Caco-2 (cell line): ENCODE results near the gene ZNF438. TPM values are rescaled to one million over a fixed set of nuclear protein-coding genes. Genes with fewer than 3 reads are reported as not detected.

Experiments used
- BruUV-seq: library from RNA; stranded (reverse); fragments of 400-500 nt; replicated peaks from 2 replicates; lab custom pipeline; 2021; lab: Mats Ljungman, UMichigan
- CTCF ChIA-PET: fragments of 300-600 bp; sonication (Branson Sonifier 250); formaldehyde crosslinking; loops from one replicate; lab custom pipeline; 2022; ENCODE audit warnings: antibody characterized with exemption; lab: Charles Lee
- POLR2A ChIA-PET: fragments of 300-600 bp; sonication (Branson Sonifier 250); formaldehyde crosslinking; loops from one replicate; lab custom pipeline; 2022; ENCODE audit warnings: antibody characterized with exemption; lab: Charles Lee
- DNase-seq, 2 experiments: peaks; one replicate each; pipeline versions ENCODE4 v3.0.0 to v3.0.0-alpha.2; 2020 to 2022
- H3K27me3 ChIP-seq: replicated peaks from 2 replicates; pipeline ENCODE4 v1.6.0; 2011; ENCODE audit warnings: low read length; ENCODE audit not compliant: control insufficient read depth, insufficient read depth
- H3K36me3 ChIP-seq: 2 replicates; pipeline ENCODE4 v1.5.1; 2011; ENCODE audit warnings: low read length; ENCODE audit not compliant: control insufficient read depth, insufficient read depth
- H3K4me1 ChIP-seq: fragments of 250-450 bp; sonication (Bioruptor Pico); 2 replicates; pipeline ENCODE4 v1.5.1; 2020; ENCODE audit warnings: mild to moderate bottlenecking
- H3K4me3 ChIP-seq: 2 replicates; pipeline ENCODE4 v1.5.1; 2011; ENCODE audit warnings: low read depth, mild to moderate bottlenecking, control low read depth, low read length
- H3K9me3 ChIP-seq: fragments of 250-450 bp; sonication (Bioruptor Pico); 2 replicates; pipeline ENCODE4 v1.5.1; 2020; ENCODE audit warnings: mild to moderate bottlenecking, moderate library complexity
- H3K27ac Mint-ChIP-seq: one replicate; pipeline ENCODE4 v1.8.0; 2022; ENCODE audit warnings: mixed read lengths; ENCODE audit not compliant: unreplicated experiment
- H3K27me3 Mint-ChIP-seq: one replicate; pipeline ENCODE4 v1.8.0; 2022; ENCODE audit warnings: mixed read lengths; ENCODE audit not compliant: insufficient read depth, unreplicated experiment
- H3K36me3 Mint-ChIP-seq: one replicate; pipeline ENCODE4 v1.8.0; 2022; ENCODE audit warnings: mild to moderate bottlenecking, mixed read lengths; ENCODE audit not compliant: insufficient read depth, unreplicated experiment
- H3K4me1 Mint-ChIP-seq: one replicate; pipeline ENCODE4 v1.8.0; 2022; ENCODE audit warnings: low read depth, mixed read lengths; ENCODE audit not compliant: unreplicated experiment
- H3K4me3 Mint-ChIP-seq: one replicate; pipeline ENCODE4 v1.8.0; 2022; ENCODE audit warnings: mild to moderate bottlenecking, moderate library complexity, mixed read lengths; ENCODE audit not compliant: unreplicated experiment
- H3K9me3 Mint-ChIP-seq: one replicate; pipeline ENCODE4 v1.8.0; 2022; ENCODE audit warnings: mixed read lengths; ENCODE audit not compliant: unreplicated experiment
- intact Hi-C: fragments of 100-400 bp; cut with micrococcal nuclease; formaldehyde crosslinking; loops from one replicate; pipeline ENCODE4 v1.10.0; 2022; ENCODE audit not compliant: unreplicated experiment
- total RNA-seq: library from RNA; stranded (reverse); gene quantifications from 2 replicates; pipeline ENCODE4 v1.2.3, GENCODE V29; 2022
- TF ChIP-seq, protein P1 (sequence below), 2 experiments: fragments of 200-600 bp in 1 of 2; IDR thresholded peaks; 1 replicate in 1 of 2; 2 replicates in 1 of 2; pipeline versions ENCODE4 v1.5.1 to v1.8.0; 2011 to 2022; ENCODE audit warnings: antibody characterized with exemption in 1 of 2, control low read depth in 1 of 2, inconsistent platforms in 1 of 2, low read depth in 1 of 2, low read length in 1 of 2, mild to moderate bottlenecking in 1 of 2, moderate library complexity in 1 of 2; ENCODE audit not compliant: insufficient read depth in 1 of 2, severe bottlenecking in 1 of 2, unreplicated experiment in 1 of 2

Gene ZNF438
- total RNA-seq, 1 experiment from 2014 or later, result 1.00 TPM

DNA sequence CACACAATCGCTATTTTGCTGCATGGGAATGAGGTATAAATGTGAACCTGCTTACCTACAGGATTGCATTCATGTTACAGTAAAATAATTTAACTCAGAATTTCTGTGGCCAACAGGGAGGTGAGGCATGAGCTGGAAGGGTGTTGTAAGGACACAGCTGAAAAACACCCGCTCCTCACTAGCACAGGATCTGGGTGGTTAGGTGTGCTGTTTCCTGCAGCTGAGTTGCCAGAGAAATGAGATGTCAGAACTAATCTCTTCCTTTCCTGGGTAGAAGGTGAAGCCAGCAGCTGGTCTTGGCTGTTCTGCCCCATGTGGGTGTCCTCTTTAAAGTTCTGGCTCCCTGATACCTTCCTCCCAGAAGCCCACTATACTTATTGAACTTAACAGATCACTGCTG lies 39.0 kb upstream of the ZNF438 start:
- Histone ChIP-seq H3K36me3 (no peaks in the 10 kb centered on the region), H3K9me3 (no peaks in the 10 kb centered on the region), H3K4me1 (peaks cover 7% of the 10 kb centered on the region; the same call in 1 of the 2 replicates), H3K27me3 (no peaks in the 10 kb centered on the region), H3K4me3 (no peak overlapping the region)
- intact Hi-C loops, result no loop called here
- Mint-ChIP-seq H3K4me1 (no peaks in the 10 kb centered on the region), H3K27ac (no peak overlapping the region), H3K9me3 (no peaks in the 10 kb centered on the region), H3K4me3 (no peak overlapping the region), H3K36me3 (no peaks in the 10 kb centered on the region), H3K27me3 (peaks cover 11% of the 10 kb centered on the region)
- DNase-seq, result no peak
- TF ChIP-seq, protein P1, sequence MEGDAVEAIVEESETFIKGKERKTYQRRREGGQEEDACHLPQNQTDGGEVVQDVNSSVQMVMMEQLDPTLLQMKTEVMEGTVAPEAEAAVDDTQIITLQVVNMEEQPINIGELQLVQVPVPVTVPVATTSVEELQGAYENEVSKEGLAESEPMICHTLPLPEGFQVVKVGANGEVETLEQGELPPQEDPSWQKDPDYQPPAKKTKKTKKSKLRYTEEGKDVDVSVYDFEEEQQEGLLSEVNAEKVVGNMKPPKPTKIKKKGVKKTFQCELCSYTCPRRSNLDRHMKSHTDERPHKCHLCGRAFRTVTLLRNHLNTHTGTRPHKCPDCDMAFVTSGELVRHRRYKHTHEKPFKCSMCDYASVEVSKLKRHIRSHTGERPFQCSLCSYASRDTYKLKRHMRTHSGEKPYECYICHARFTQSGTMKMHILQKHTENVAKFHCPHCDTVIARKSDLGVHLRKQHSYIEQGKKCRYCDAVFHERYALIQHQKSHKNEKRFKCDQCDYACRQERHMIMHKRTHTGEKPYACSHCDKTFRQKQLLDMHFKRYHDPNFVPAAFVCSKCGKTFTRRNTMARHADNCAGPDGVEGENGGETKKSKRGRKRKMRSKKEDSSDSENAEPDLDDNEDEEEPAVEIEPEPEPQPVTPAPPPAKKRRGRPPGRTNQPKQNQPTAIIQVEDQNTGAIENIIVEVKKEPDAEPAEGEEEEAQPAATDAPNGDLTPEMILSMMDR (IDR thresholded peaks at IDR 0.05; ENCODE audit: insufficient read depth in 1 of 2, low read depth in 1 of 2, low read length in 1 of 2, severe bottlenecking in 1 of 2, unreplicated experiment in 1 of 2), result no peak
- no TSS peak for BruUV-seq
- ChIA-PET CTCF (no interaction called here), POLR2A (no interaction called here)

DNA sequence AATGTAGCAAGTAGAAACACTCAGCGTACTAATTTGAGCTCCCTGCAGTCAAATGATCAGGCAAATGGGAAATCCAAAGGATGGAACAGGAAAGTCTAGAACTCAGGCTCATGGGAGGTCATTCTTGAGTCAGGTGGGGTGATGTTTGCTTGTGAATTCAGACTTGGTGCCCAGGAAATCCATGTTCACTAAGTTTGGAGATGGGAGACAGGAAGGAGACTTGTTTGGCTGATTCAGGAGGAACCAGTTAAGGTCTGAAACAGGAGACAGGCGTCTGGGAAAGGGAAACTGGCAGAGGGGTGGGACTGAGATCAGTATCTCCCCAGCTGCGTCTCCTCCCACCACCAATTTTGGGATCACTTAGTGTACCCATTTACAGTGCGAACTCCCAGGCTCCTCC lies 38.4 kb upstream of the ZNF438 start:
- no peak overlapping the region for H3K4me3 Mint-ChIP-seq
- H3K9me3 Mint-ChIP-seq, result no peaks in the 10 kb centered on the region
- no peaks in the 10 kb centered on the region for H3K4me1 Mint-ChIP-seq
- POLR2A ChIA-PET, result no interaction called here
- Histone ChIP-seq H3K36me3 (no peaks in the 10 kb centered on the region), H3K4me1 (peaks cover 5% of the 10 kb centered on the region; the same call in 1 of the 2 replicates), H3K4me3 (no peak overlapping the region), H3K9me3 (no peaks in the 10 kb centered on the region), H3K27me3 (no peaks in the 10 kb centered on the region)
- CTCF ChIA-PET, result no interaction called here
- intact Hi-C loops, result no loop called here
- DNase-seq, result no peak
- no peak overlapping the region for H3K27ac Mint-ChIP-seq
- H3K27me3 Mint-ChIP-seq, result peaks cover 11% of the 10 kb centered on the region
- H3K36me3 Mint-ChIP-seq, result no peaks in the 10 kb centered on the region
- TF ChIP-seq, protein P1 (IDR thresholded peaks at IDR 0.05; ENCODE audit: insufficient read depth in 1 of 2, low read depth in 1 of 2, low read length in 1 of 2, severe bottlenecking in 1 of 2, unreplicated experiment in 1 of 2), result no peak
- BruUV-seq, result no TSS peak

DNA sequence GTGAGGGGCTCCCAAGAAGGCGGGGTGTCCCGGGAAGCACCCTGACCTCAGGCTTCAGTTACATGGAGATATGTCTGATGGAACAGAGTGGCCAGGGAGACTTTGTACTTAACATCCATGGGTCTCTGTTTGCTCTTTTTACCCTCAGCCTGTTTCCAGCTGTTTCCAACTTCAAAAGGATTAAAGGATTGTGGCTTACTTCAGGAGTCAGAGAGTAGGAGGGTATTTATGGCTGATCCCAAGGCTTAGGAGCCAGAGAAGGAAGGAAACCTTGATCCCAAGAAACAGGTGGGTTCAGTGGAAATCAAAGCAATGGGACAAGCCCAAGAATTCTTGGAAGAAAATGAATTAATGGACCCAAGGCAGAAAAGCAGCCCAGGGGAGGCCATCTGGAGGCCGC lies 37.7 kb upstream of the ZNF438 start:
- ChIA-PET CTCF (no interaction called here), POLR2A (no interaction called here)
- Mint-ChIP-seq H3K4me1 (no peaks in the 10 kb centered on the region), H3K27ac (no peak overlapping the region), H3K4me3 (no peak overlapping the region), H3K27me3 (peaks cover 11% of the 10 kb centered on the region), H3K36me3 (no peaks in the 10 kb centered on the region), H3K9me3 (no peaks in the 10 kb centered on the region)
- no peaks in the 10 kb centered on the region for H3K36me3 ChIP-seq
- no peak for DNase-seq
- H3K4me3 ChIP-seq, result no peak overlapping the region
- no peaks in the 10 kb centered on the region for H3K4me1 ChIP-seq
- H3K9me3 ChIP-seq, result no peaks in the 10 kb centered on the region
- intact Hi-C loops, result loop anchor here (10.0 kb wide), 1 partner anchor 285 kb away; no protein-coding TSS in a partner anchor
- TF ChIP-seq, protein P1 (IDR thresholded peaks at IDR 0.05; ENCODE audit: insufficient read depth in 1 of 2, low read depth in 1 of 2, low read length in 1 of 2, severe bottlenecking in 1 of 2, unreplicated experiment in 1 of 2), result no peak
- BruUV-seq, result no TSS peak
- H3K27me3 ChIP-seq, result no peaks in the 10 kb centered on the region
